Endothelial cell of umbilical vein (primary cell): ENCODE results near the gene WDR90. TPM values are rescaled to one million over a fixed set of nuclear protein-coding genes. Genes with fewer than 3 reads are reported as not detected.

Experiments used
- BruUV-seq: library from RNA; stranded (reverse); fragments of 400-500 nt; replicated peaks from 2 replicates; lab custom pipeline; 2021; lab: Mats Ljungman, UMichigan
- CTCF ChIA-PET: fragments of 300-600, 350-600 bp; sonication (Branson Sonifier 250); formaldehyde crosslinking; loops from one replicate; lab custom pipeline; 2021; ENCODE audit warnings: antibody characterized with exemption, inconsistent platforms; lab: Charles Lee
- POLR2A ChIA-PET: fragments of 300-600, 350-600 bp; sonication (Branson Sonifier 250); formaldehyde crosslinking; loops from one replicate; lab custom pipeline; 2021; ENCODE audit warnings: antibody characterized with exemption, inconsistent platforms; lab: Charles Lee
- DNase-seq: peaks from one replicate; pipeline ENCODE4 v3.0.0-alpha.2; 2011; ENCODE audit warnings: low read depth, low spot score
- FAIRE-seq: peaks from 2 replicates; lab custom pipeline; 2011; peaks lifted over from hg19 to GRCh38; lab: Jason Lieb, UNC
- H2AFZ ChIP-seq: 2 replicates; pipeline ENCODE4 v1.6.0; 2012; ENCODE audit warnings: low read depth, low read length, control low read depth, inconsistent platforms
- H3K27ac ChIP-seq: 2 replicates; pipeline ENCODE4 v1.5.1; 2011; ENCODE audit warnings: low read depth, mild to moderate bottlenecking, control low read depth, low read length, moderate library complexity; ENCODE audit not compliant: insufficient read depth
- H3K27me3 ChIP-seq, 2 experiments: 2 replicates each; pipeline versions ENCODE4 v1.6.0 to v1.6.1; 2011; ENCODE audit warnings: low read length in 2 of 2, mixed read lengths in 1 of 2; ENCODE audit not compliant: control insufficient read depth in 2 of 2, insufficient read depth in 2 of 2
- H3K36me3 ChIP-seq, 2 experiments: 2 replicates in 1 of 2; 3 replicates in 1 of 2; pipeline ENCODE4 v1.5.1; 2011; ENCODE audit warnings: low read length in 2 of 2, mild to moderate bottlenecking in 1 of 2, moderate library complexity in 1 of 2; ENCODE audit not compliant: control insufficient read depth in 2 of 2, insufficient read depth in 2 of 2; ENCODE audit errors: extremely low read depth in 1 of 2
- H3K4me1 ChIP-seq: 3 replicates; pipeline ENCODE4 v1.5.1; 2011; ENCODE audit warnings: mild to moderate bottlenecking, low read length; ENCODE audit not compliant: control insufficient read depth, insufficient read depth; ENCODE audit errors: extremely low read depth
- H3K4me2 ChIP-seq: 2 replicates; pipeline ENCODE4 v1.6.1; 2011; ENCODE audit warnings: low read length, control low read depth, mixed read lengths; ENCODE audit not compliant: insufficient read depth
- H3K4me3 ChIP-seq, 3 experiments: fragments of 200-600 bp in 1 of 3; sonication (generic), shearing (Covaris generic) in 1 of 3; replicated peaks in 1 of 3; 2 replicates each; pipeline ENCODE4 v1.5.1; 2011 to 2016; ENCODE audit warnings: control low read depth in 3 of 3, low read length in 3 of 3, mild to moderate bottlenecking in 2 of 3, inconsistent platforms in 1 of 3, low read depth in 1 of 3, moderate library complexity in 1 of 3; ENCODE audit not compliant: insufficient read depth in 1 of 3
- H3K79me2 ChIP-seq: 2 replicates; pipeline ENCODE4 v1.6.0; 2012; ENCODE audit warnings: low read length, inconsistent platforms; ENCODE audit not compliant: control insufficient read depth, insufficient read depth
- H3K9ac ChIP-seq: replicated peaks from 2 replicates; pipeline ENCODE3; 2011; ENCODE audit warnings: low read length, control low read depth; ENCODE audit not compliant: insufficient read depth; ENCODE audit errors: extremely low read depth
- H3K9me1 ChIP-seq: replicated peaks from 3 replicates; pipeline ENCODE4 v1.6.0; 2011; ENCODE audit warnings: mild to moderate bottlenecking, low read length; ENCODE audit not compliant: control insufficient read depth, insufficient read depth; ENCODE audit errors: extremely low read depth
- H3K9me3 ChIP-seq: replicated peaks from 2 replicates; pipeline ENCODE4 v1.5.1; 2012; ENCODE audit warnings: low read length, inconsistent platforms; ENCODE audit not compliant: control insufficient read depth, insufficient read depth
- H4K20me1 ChIP-seq: replicated peaks from 2 replicates; pipeline ENCODE3; 2011; ENCODE audit warnings: mild to moderate bottlenecking, low read length; ENCODE audit not compliant: control insufficient read depth, insufficient read depth; ENCODE audit errors: extremely low read depth
- EZH2 ChIP-seq: IDR thresholded peaks from 2 replicates; pipeline ENCODE4 v1.6.1; 2012; ENCODE audit warnings: borderline replicate concordance, low read depth, mild to moderate bottlenecking, moderate library complexity, low read length, inconsistent platforms; ENCODE audit not compliant: severe bottlenecking
- GATA2 ChIP-seq: IDR thresholded peaks from 2 replicates; pipeline ENCODE4 v1.7.0; 2011; ENCODE audit warnings: low read depth, mild to moderate bottlenecking, moderate library complexity, mixed read lengths, low read length; ENCODE audit not compliant: insufficient read length, insufficient read depth
- MYC ChIP-seq: IDR thresholded peaks from one replicate; pipeline ENCODE4 v1.6.1; 2011; ENCODE audit warnings: mild to moderate bottlenecking, low read depth, low read length
- dilution Hi-C: fragments of 300-500 bp; cut with MboI; formaldehyde crosslinking; loops from one replicate; pipeline ENCODE4 v1.15.0; 2019; ENCODE audit warnings: low sequenced_read_pairs; ENCODE audit not compliant: extremely low pct_ligation_motif_present
- intact Hi-C: fragments of 100-400 bp; cut with micrococcal nuclease; formaldehyde crosslinking; loops from one replicate; pipeline ENCODE4 v1.10.0; 2022
- polyA plus RNA-seq, 4 experiments: library from polyadenylated mRNA; depleted of rRNA in 3 of 4; stranded (reverse) in 3 of 4; unstranded in 1 of 4; fragments of >200 nt; gene quantifications; 2 replicates each; pipeline versions ENCODE4 v1.2.1 to v1.2.3, GENCODE V29; 2011 to 2012; ENCODE audit warnings: missing spikeins in 1 of 4
- total RNA-seq: library from RNA; stranded (reverse); gene quantifications from 2 replicates; pipeline ENCODE4 v1.2.3, GENCODE V29; 2021
- TF ChIP-seq, protein P1 (sequence below): IDR thresholded peaks from 2 replicates; pipeline ENCODE4 v1.6.1; 2011; ENCODE audit not compliant: insufficient read depth, insufficient read length
- TF ChIP-seq, protein P2 (sequence below), 2 donors: IDR thresholded peaks; 1 replicate in 1 of 2; 2 replicates in 1 of 2; pipeline ENCODE4 v1.5.1; 2011; ENCODE audit warnings: low read length in 2 of 2, mild to moderate bottlenecking in 2 of 2, moderate library complexity in 2 of 2, control low read depth in 1 of 2, inconsistent platforms in 1 of 2, low read depth in 1 of 2; ENCODE audit not compliant: insufficient read depth in 1 of 2; ENCODE audit errors: extremely low read depth in 1 of 2

The WDR90 gene
- total and polyA plus RNA-seq, 2 donors (not counting 3 experiments of a cell fraction or from before 2014, with no cell fraction given) = 22.2 to 51.8 TPM

DNA sequence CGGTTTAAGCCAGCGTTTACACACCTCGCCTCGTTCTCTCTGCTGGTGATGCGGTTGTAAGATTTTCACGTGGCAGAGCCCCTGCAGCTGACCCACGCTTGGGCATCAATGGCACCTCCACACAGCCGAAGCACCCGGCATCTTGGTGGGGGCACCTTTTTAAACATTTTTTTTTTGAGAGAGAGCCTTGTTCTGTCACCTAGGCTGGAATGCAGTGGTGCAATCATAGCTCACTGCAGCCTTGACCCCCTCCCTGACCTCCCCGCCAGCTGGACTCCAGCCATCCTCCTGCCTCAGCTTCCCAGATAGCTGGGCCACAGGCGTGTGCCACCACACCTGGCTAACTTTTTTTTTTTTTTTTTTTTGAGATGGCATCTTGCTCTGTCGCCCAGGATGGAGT is 4.9 kb downstream of the WDR90 start:
- dilution Hi-C loops = no loop called here
- ChIA-PET POLR2A (interaction anchor here (0.7 kb wide), 1 partner anchor 76 kb away, joined by 6 read pairs; no protein-coding TSS in a partner anchor), CTCF (interaction anchor here (1.0 kb wide), 1 partner anchor 14 kb away, joined by 4 read pairs; the partner anchor contains the start of gene RHOT2)
- H2AFZ ChIP-seq = no peak overlapping the region
- no peak overlapping the region for H3K9ac ChIP-seq
- intact Hi-C loops = no loop called here
- DNase-seq (no peak), FAIRE-seq (no peak)
- no peaks in the 10 kb centered on the region for H3K79me2 ChIP-seq
- H4K20me1 ChIP-seq = no peaks in the 10 kb centered on the region
- no peaks in the 10 kb centered on the region for H3K27me3 ChIP-seq
- no peak overlapping the region for H3K4me3 ChIP-seq
- no peak overlapping the region for H3K27ac ChIP-seq
- H3K36me3 ChIP-seq = peaks cover 0 to 4% of the 10 kb centered on the region in 2 experiments
- BruUV-seq = no TSS peak
- no peaks in the 10 kb centered on the region for H3K9me1 ChIP-seq
- no peak overlapping the region for H3K4me2 ChIP-seq
- TF ChIP-seq, protein P1, sequence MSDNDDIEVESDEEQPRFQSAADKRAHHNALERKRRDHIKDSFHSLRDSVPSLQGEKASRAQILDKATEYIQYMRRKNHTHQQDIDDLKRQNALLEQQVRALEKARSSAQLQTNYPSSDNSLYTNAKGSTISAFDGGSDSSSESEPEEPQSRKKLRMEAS = no peak
- TF ChIP-seq MYC (no peak), GATA2 (no peak), EZH2 (no peak)
- TF ChIP-seq, protein P2, sequence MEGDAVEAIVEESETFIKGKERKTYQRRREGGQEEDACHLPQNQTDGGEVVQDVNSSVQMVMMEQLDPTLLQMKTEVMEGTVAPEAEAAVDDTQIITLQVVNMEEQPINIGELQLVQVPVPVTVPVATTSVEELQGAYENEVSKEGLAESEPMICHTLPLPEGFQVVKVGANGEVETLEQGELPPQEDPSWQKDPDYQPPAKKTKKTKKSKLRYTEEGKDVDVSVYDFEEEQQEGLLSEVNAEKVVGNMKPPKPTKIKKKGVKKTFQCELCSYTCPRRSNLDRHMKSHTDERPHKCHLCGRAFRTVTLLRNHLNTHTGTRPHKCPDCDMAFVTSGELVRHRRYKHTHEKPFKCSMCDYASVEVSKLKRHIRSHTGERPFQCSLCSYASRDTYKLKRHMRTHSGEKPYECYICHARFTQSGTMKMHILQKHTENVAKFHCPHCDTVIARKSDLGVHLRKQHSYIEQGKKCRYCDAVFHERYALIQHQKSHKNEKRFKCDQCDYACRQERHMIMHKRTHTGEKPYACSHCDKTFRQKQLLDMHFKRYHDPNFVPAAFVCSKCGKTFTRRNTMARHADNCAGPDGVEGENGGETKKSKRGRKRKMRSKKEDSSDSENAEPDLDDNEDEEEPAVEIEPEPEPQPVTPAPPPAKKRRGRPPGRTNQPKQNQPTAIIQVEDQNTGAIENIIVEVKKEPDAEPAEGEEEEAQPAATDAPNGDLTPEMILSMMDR (IDR thresholded peaks at IDR 0.05; ENCODE audit: extremely low read depth in 1 of 2, insufficient read depth in 1 of 2, low read depth in 1 of 2, low read length in 2 of 2) = no peak
- H3K9me3 ChIP-seq = no peaks in the 10 kb centered on the region
- no peaks in the 10 kb centered on the region for H3K4me1 ChIP-seq
